Vagina (tissue), 2 donors: ENCODE measurements around the gene DBP. TPM values are rescaled to one million over a fixed set of nuclear protein-coding genes. Genes with fewer than 3 reads are reported as not detected.
"Not testable (repeated sequence)": the region's sequence is repeated elsewhere in the genome, so short reads cannot be mapped to it uniquely, and the experiment has no call there.

ENCODE experiments used
- DNase-seq, 2 donors: peaks; one replicate each; pipeline ENCODE4 v3.0.0-alpha.2; 2017; ENCODE audit errors: extremely low spot score in 2 of 2
- H3K27ac ChIP-seq: fragments of 200-600 bp; sonication (generic); one replicate; pipeline ENCODE4 v1.5.1; 2019
- H3K27me3 ChIP-seq: fragments of 200-600 bp; sonication (generic); one replicate; pipeline ENCODE4 v1.5.1; 2019
- H3K36me3 ChIP-seq, 2 donors: fragments of 200-600 bp; sonication (generic); one replicate each; pipeline ENCODE4 v1.5.1; 2017 to 2019
- H3K4me1 ChIP-seq: fragments of 200-600 bp; sonication (generic); one replicate; pipeline ENCODE4 v1.5.1; 2019
- H3K4me3 ChIP-seq, 2 donors: fragments of 200-600 bp; sonication (generic); 1 replicate in 1 of 2; 2 replicates in 1 of 2; pipeline ENCODE4 v1.5.1; 2016 to 2019
- H3K9me3 ChIP-seq: fragments of 200-600 bp; sonication (generic); one replicate; pipeline ENCODE4 v1.5.1; 2019
- CTCF ChIP-seq, 3 experiments: fragments of 450-650 bp in 2 of 3; fragments of 200-600 bp in 1 of 3; sonication (generic) in 1 of 3; IDR thresholded peaks; one replicate each; pipeline ENCODE4 v1.5.1; 2017 to 2019; ENCODE audit warnings: antibody characterized with exemption in 3 of 3, mild to moderate bottlenecking in 2 of 3, moderate library complexity in 2 of 3
- POLR2A ChIP-seq, 2 donors: fragments of 450-650 bp; IDR thresholded peaks; one replicate each; pipeline ENCODE4 v1.6.1; 2017; ENCODE audit warnings: antibody characterized with exemption in 2 of 2, mild to moderate bottlenecking in 2 of 2, moderate library complexity in 2 of 2
- POLR2AphosphoS5 ChIP-seq, 2 donors: sonication (generic); formaldehyde crosslinking; IDR thresholded peaks; one replicate each; pipeline ENCODE4 v1.9.0; 2017; ENCODE audit warnings: antibody characterized with exemption in 2 of 2, mild to moderate bottlenecking in 2 of 2, low read depth in 1 of 2; ENCODE audit not compliant: insufficient read depth in 1 of 2
- intact Hi-C: fragments of 100-400 bp; cut with DNase I; formaldehyde crosslinking; loops from one replicate; pipeline ENCODE4 v1.15.1; 2023
- total RNA-seq: library from RNA; depleted of rRNA; stranded (reverse); fragments of >200 nt; gene quantifications from one replicate; pipeline ENCODE4 v1.2.3, GENCODE V29; 2016

Gene DBP
- total RNA-seq, 1 donor from 2014 or later, result 4.9 TPM

GRCh38 chr19:48633148-48634035 lies 3.8 kb downstream of the DBP start:
- Histone ChIP-seq H3K36me3 (peaks cover 0 to 5% of the 10 kb centered on the region in 2 donors), H3K4me1 (peaks cover 76% of the 10 kb centered on the region), H3K4me3 (peak overlapping the region in 1 of 2 donors; percentile 54), H3K27me3 (no peaks in the 10 kb centered on the region), H3K27ac (peak overlapping the region; percentile 99), H3K9me3 (no peaks in the 10 kb centered on the region)
- DNase-seq, result peak in 1 of 2 donors; percentile 90
- intact Hi-C loops, result loop anchor here (10.0 kb wide), 1 partner anchor 331 kb away; the partner anchor contains the start of gene FTL
- TF ChIP-seq CTCF (IDR thresholded peaks at IDR 0.05), result no peak
- TF ChIP-seq POLR2A (IDR thresholded peaks at IDR 0.05), result no peak
- no peak for TF ChIP-seq POLR2AphosphoS5 (IDR thresholded peaks at IDR 0.05; ENCODE audit: insufficient read depth in 1 of 2, low read depth in 1 of 2)

- H3K4me3 ChIP-seq, result no peak overlapping the region
- peak overlapping the region; percentile 99 for H3K27ac ChIP-seq
- H3K4me1 ChIP-seq, result peaks cover 73% of the 10 kb centered on the region
These were observed 4.5 kb downstream of the DBP start for GRCh38 chr19:48632692-48633147.

GRCh38 chr19:48632286-48632685 lies 4.9 kb downstream of the DBP start:
- DNase-seq, H3K36me3 ChIP-seq, H3K9me3 ChIP-seq, H3K27me3 ChIP-seq, H3K4me3 ChIP-seq: not testable (repeated sequence)
- H3K4me1 ChIP-seq, result peaks cover 73% of the 10 kb centered on the region
- H3K27ac ChIP-seq, result peak overlapping the region; percentile 99
- intact Hi-C loops, result loop anchor here (10.0 kb wide), 1 partner anchor 333 kb away; the partner anchor contains the start of gene FTL

More at GRCh38 chr19:48632692-48633147, 4.5 kb downstream of the DBP start:
- DNase-seq, result peak in 1 of 2 donors; percentile 90
- intact Hi-C loops, result loop anchor here (10.0 kb wide), 1 partner anchor 332 kb away; the partner anchor contains the start of gene FTL
- Histone ChIP-seq H3K9me3 (no peaks in the 10 kb centered on the region), H3K27me3 (no peaks in the 10 kb centered on the region), H3K36me3 (peaks cover 0 to 5% of the 10 kb centered on the region in 2 donors)
- TF ChIP-seq POLR2AphosphoS5 (IDR thresholded peaks at IDR 0.05; ENCODE audit: insufficient read depth in 1 of 2, low read depth in 1 of 2) (no peak), POLR2A (IDR thresholded peaks at IDR 0.05) (no peak), CTCF (IDR thresholded peaks at IDR 0.05) (no peak)

GRCh38 chr19:48631225-48631624 lies 6.0 kb downstream of the DBP start:
- peak overlapping the region; percentile 79 for H3K27ac ChIP-seq
- no peak overlapping the region for H3K4me3 ChIP-seq
- H3K27me3 ChIP-seq, result no peaks in the 10 kb centered on the region
- intact Hi-C loops, result loop anchor here (10.0 kb wide), 1 partner anchor 334 kb away; the partner anchor contains the start of gene FTL
- TF ChIP-seq POLR2AphosphoS5 (IDR thresholded peaks at IDR 0.05; ENCODE audit: insufficient read depth in 1 of 2, low read depth in 1 of 2) (no peak), POLR2A (IDR thresholded peaks at IDR 0.05) (no peak), CTCF (IDR thresholded peaks at IDR 0.05) (no peak)
- no peak for DNase-seq
- H3K4me1 ChIP-seq, result peaks cover 63% of the 10 kb centered on the region
- peaks cover 0 to 5% of the 10 kb centered on the region in 2 donors for H3K36me3 ChIP-seq
- no peaks in the 10 kb centered on the region for H3K9me3 ChIP-seq

- H3K4me1 ChIP-seq, result peaks cover 57% of the 10 kb centered on the region
- H3K27me3 ChIP-seq, result no peaks in the 10 kb centered on the region
- H3K9me3 ChIP-seq, result no peaks in the 10 kb centered on the region
- peak overlapping the region in 1 of 2 donors; percentile 2 for H3K4me3 ChIP-seq
- H3K36me3 ChIP-seq, result peaks cover 0 to 5% of the 10 kb centered on the region in 2 donors
- no peak for DNase-seq
- H3K27ac ChIP-seq, result peak overlapping the region; percentile 79
- intact Hi-C loops, result loop anchor here (10.0 kb wide), 1 partner anchor 334 kb away; the partner anchor contains the start of gene FTL
- TF ChIP-seq POLR2A (IDR thresholded peaks at IDR 0.05) (no peak), POLR2AphosphoS5 (IDR thresholded peaks at IDR 0.05; ENCODE audit: insufficient read depth in 1 of 2, low read depth in 1 of 2) (peak; percentile 14 to 55), CTCF (IDR thresholded peaks at IDR 0.05) (no peak)
These were observed 6.7 kb downstream of the DBP start for GRCh38 chr19:48630296-48631063.
